Measurements from ENCODE around the gene CPVL. TPM values are rescaled to one million over a fixed set of nuclear protein-coding genes. Genes with fewer than 3 reads are reported as not detected.

Gene CPVL
- total and polyA plus RNA-seq, 4 donors = 6.0 to 39.0 (median 12.9) TPM

DNA sequence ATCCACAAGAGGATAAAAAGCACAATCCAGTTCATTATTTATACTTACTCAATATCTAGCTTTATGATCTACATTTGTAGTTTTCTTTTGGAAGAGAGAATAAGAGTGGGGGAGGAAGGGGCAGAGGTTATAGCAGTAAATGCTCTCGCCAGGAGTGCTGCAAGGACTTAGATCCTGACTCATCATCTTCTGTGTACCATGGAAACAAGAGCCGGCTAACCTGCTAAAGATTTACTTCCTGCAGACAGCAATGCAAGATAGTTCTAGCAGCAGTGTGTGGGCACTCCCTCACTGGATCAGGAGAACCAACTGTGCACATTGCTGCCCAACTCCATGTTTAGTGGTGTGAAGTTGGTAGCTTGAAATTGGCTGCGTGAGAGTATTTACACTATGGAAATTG, 140.5 kb downstream of the CPVL start:
- H3K36me3 ChIP-seq (ENCODE audit: control insufficient read depth in 4 of 4, insufficient read depth in 3 of 4, low read depth in 1 of 4, low read length in 3 of 4) = no peaks in the 10 kb centered on the region
- H3K27me3 ChIP-seq (ENCODE audit: control insufficient read depth in 4 of 4, insufficient read depth in 4 of 4, low read length in 3 of 4) = no peaks in the 10 kb centered on the region
- no peak for TF ChIP-seq TAF1 (conservative IDR thresholded peaks at IDR 0.05)
- TF ChIP-seq SP1 (IDR thresholded peaks at IDR 0.05) = no peak
- TF ChIP-seq HNF4G (IDR thresholded peaks at IDR 0.05) = no peak
- TF ChIP-seq, protein P1, sequence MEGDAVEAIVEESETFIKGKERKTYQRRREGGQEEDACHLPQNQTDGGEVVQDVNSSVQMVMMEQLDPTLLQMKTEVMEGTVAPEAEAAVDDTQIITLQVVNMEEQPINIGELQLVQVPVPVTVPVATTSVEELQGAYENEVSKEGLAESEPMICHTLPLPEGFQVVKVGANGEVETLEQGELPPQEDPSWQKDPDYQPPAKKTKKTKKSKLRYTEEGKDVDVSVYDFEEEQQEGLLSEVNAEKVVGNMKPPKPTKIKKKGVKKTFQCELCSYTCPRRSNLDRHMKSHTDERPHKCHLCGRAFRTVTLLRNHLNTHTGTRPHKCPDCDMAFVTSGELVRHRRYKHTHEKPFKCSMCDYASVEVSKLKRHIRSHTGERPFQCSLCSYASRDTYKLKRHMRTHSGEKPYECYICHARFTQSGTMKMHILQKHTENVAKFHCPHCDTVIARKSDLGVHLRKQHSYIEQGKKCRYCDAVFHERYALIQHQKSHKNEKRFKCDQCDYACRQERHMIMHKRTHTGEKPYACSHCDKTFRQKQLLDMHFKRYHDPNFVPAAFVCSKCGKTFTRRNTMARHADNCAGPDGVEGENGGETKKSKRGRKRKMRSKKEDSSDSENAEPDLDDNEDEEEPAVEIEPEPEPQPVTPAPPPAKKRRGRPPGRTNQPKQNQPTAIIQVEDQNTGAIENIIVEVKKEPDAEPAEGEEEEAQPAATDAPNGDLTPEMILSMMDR (IDR thresholded peaks at IDR 0.05; ENCODE audit: low read depth, low read length, missing input control) = no peak
- TF ChIP-seq NR2F2 (IDR thresholded peaks at IDR 0.05) = no peak
- TF ChIP-seq, protein P2, sequence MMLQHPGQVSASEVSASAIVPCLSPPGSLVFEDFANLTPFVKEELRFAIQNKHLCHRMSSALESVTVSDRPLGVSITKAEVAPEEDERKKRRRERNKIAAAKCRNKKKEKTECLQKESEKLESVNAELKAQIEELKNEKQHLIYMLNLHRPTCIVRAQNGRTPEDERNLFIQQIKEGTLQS (IDR thresholded peaks at IDR 0.05) = no peak
- no peak overlapping the region for H3K9ac ChIP-seq (ENCODE audit: low read depth in 1 of 2, low read length in 2 of 2)
- H3K9me3 ChIP-seq (ENCODE audit: control insufficient read depth in 4 of 4, low read length in 3 of 4) = no peaks in the 10 kb centered on the region
- H3K4me3 ChIP-seq (ENCODE audit: low read depth in 1 of 3, low read length in 3 of 3) = no peak overlapping the region
- no peak overlapping the region for H3K27ac ChIP-seq (ENCODE audit: low read depth in 1 of 2, low read length in 2 of 2)
- no peak for DNase-seq (ENCODE audit: low spot score)
- H3K4me1 ChIP-seq (ENCODE audit: control insufficient read depth in 4 of 4, insufficient read depth in 4 of 4, low read length in 3 of 4) = no peaks in the 10 kb centered on the region
- WGBS = 65% methylated on average over 3 of the region's 3 CpGs

DNA sequence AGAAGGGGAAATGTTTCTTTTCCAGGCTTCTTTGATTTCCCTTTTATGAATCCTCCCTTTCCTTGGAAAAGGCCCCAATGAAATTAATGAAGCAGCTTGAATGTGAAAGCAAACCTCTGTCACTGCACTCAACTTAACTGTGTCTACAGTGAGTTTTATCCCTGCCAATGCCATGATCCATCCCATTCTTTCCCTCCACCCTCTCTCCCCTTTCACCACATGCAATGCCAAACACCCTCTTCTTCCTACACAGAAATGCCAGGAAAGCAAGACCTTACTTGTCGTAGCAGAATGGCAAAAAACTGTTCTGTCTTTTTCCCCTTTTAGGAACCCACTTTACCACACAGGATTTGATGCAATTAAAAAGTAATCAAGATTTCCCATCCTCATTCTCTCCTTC, 140.9 kb downstream of the CPVL start:
- no peaks in the 10 kb centered on the region for H3K36me3 ChIP-seq (ENCODE audit: control insufficient read depth in 4 of 4, insufficient read depth in 3 of 4, low read depth in 1 of 4, low read length in 3 of 4)
- H3K27me3 ChIP-seq (ENCODE audit: control insufficient read depth in 4 of 4, insufficient read depth in 4 of 4, low read length in 3 of 4) = no peaks in the 10 kb centered on the region
- no peak for DNase-seq (ENCODE audit: low spot score)
- H3K9ac ChIP-seq (ENCODE audit: low read depth in 1 of 2, low read length in 2 of 2) = no peak overlapping the region
- no peak overlapping the region for H3K27ac ChIP-seq (ENCODE audit: low read depth in 1 of 2, low read length in 2 of 2)
- no peaks in the 10 kb centered on the region for H3K4me1 ChIP-seq (ENCODE audit: control insufficient read depth in 4 of 4, insufficient read depth in 4 of 4, low read length in 3 of 4)
- no peak for TF ChIP-seq HNF4G (IDR thresholded peaks at IDR 0.05)
- no peak for TF ChIP-seq FOXA1 (IDR thresholded peaks at IDR 0.05)
- no peak for TF ChIP-seq FOXA2 (IDR thresholded peaks at IDR 0.05)
- TF ChIP-seq, protein P3, sequence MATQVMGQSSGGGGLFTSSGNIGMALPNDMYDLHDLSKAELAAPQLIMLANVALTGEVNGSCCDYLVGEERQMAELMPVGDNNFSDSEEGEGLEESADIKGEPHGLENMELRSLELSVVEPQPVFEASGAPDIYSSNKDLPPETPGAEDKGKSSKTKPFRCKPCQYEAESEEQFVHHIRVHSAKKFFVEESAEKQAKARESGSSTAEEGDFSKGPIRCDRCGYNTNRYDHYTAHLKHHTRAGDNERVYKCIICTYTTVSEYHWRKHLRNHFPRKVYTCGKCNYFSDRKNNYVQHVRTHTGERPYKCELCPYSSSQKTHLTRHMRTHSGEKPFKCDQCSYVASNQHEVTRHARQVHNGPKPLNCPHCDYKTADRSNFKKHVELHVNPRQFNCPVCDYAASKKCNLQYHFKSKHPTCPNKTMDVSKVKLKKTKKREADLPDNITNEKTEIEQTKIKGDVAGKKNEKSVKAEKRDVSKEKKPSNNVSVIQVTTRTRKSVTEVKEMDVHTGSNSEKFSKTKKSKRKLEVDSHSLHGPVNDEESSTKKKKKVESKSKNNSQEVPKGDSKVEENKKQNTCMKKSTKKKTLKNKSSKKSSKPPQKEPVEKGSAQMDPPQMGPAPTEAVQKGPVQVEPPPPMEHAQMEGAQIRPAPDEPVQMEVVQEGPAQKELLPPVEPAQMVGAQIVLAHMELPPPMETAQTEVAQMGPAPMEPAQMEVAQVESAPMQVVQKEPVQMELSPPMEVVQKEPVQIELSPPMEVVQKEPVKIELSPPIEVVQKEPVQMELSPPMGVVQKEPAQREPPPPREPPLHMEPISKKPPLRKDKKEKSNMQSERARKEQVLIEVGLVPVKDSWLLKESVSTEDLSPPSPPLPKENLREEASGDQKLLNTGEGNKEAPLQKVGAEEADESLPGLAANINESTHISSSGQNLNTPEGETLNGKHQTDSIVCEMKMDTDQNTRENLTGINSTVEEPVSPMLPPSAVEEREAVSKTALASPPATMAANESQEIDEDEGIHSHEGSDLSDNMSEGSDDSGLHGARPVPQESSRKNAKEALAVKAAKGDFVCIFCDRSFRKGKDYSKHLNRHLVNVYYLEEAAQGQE (IDR thresholded peaks at IDR 0.05) = no peak
- TF ChIP-seq EGR1 (IDR thresholded peaks at IDR 0.05; ENCODE audit: low read depth in 2 of 2) = no peak
- TF ChIP-seq RAD21 (IDR thresholded peaks at IDR 0.05) = no peak
- TF ChIP-seq, protein P1 (IDR thresholded peaks at IDR 0.05; ENCODE audit: low read depth, low read length, missing input control) = no peak
- TF ChIP-seq NR2F2 (IDR thresholded peaks at IDR 0.05) = no peak
- no peak for TF ChIP-seq JUND (IDR thresholded peaks at IDR 0.05)
- no peak for TF ChIP-seq RXRA (IDR thresholded peaks at IDR 0.05)
- no peak for TF ChIP-seq GABPA (IDR thresholded peaks at IDR 0.05 in 1 of 2, conservative IDR thresholded peaks at IDR 0.05 in 1 of 2)
- TF ChIP-seq, protein P4, sequence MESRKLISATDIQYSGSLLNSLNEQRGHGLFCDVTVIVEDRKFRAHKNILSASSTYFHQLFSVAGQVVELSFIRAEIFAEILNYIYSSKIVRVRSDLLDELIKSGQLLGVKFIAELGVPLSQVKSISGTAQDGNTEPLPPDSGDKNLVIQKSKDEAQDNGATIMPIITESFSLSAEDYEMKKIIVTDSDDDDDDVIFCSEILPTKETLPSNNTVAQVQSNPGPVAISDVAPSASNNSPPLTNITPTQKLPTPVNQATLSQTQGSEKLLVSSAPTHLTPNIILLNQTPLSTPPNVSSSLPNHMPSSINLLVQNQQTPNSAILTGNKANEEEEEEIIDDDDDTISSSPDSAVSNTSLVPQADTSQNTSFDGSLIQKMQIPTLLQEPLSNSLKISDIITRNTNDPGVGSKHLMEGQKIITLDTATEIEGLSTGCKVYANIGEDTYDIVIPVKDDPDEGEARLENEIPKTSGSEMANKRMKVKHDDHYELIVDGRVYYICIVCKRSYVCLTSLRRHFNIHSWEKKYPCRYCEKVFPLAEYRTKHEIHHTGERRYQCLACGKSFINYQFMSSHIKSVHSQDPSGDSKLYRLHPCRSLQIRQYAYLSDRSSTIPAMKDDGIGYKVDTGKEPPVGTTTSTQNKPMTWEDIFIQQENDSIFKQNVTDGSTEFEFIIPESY (IDR thresholded peaks at IDR 0.05) = no peak
- TF ChIP-seq, protein P2 (IDR thresholded peaks at IDR 0.05) = no peak
- TF ChIP-seq SP1 (IDR thresholded peaks at IDR 0.05) = no peak
- no peak for TF ChIP-seq TAF1 (conservative IDR thresholded peaks at IDR 0.05)
- TF ChIP-seq, protein P5, sequence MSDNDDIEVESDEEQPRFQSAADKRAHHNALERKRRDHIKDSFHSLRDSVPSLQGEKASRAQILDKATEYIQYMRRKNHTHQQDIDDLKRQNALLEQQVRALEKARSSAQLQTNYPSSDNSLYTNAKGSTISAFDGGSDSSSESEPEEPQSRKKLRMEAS (IDR thresholded peaks at IDR 0.05) = no peak
- no peak for TF ChIP-seq YY1 (IDR thresholded peaks at IDR 0.05)
- no peak for TF ChIP-seq HNF4A (conservative IDR thresholded peaks at IDR 0.05)
- no peaks in the 10 kb centered on the region for H3K9me3 ChIP-seq (ENCODE audit: control insufficient read depth in 4 of 4, low read length in 3 of 4)
- no peak overlapping the region for H3K4me3 ChIP-seq (ENCODE audit: low read depth in 1 of 3, low read length in 3 of 3)
- 83% methylated on average over 1 of the region's 1 CpG for WGBS
